Suprapubic skin (tissue), 4 donors: ENCODE measurements around the gene ERAP2.

Experiments
- POLR2A ChIP-seq, 2 donors: fragments of 450-650 bp; IDR thresholded peaks; one replicate each; pipeline ENCODE4 v1.6.1; 2017; ENCODE audit warnings: antibody characterized with exemption in 2 of 2, mild to moderate bottlenecking in 2 of 2, moderate library complexity in 2 of 2
- POLR2AphosphoS5 ChIP-seq, 3 donors: sonication (generic); formaldehyde crosslinking; IDR thresholded peaks; one replicate each; pipeline ENCODE4 v1.6.1; 2017; ENCODE audit warnings: antibody characterized with exemption in 3 of 3
- TF ChIP-seq, protein P1 (sequence below), 2 donors: fragments of 200-600 bp in 1 of 2; fragments of 450-650 bp in 1 of 2; sonication (generic) in 1 of 2; IDR thresholded peaks; one replicate each; pipeline ENCODE4 v1.5.1; 2016 to 2019; ENCODE audit warnings: antibody characterized with exemption in 2 of 2, mild to moderate bottlenecking in 1 of 2, moderate library complexity in 1 of 2

GRCh38 chr5:96835791-96836191, 40.5 kb upstream of the ERAP2 start:
- TF ChIP-seq, protein P1, sequence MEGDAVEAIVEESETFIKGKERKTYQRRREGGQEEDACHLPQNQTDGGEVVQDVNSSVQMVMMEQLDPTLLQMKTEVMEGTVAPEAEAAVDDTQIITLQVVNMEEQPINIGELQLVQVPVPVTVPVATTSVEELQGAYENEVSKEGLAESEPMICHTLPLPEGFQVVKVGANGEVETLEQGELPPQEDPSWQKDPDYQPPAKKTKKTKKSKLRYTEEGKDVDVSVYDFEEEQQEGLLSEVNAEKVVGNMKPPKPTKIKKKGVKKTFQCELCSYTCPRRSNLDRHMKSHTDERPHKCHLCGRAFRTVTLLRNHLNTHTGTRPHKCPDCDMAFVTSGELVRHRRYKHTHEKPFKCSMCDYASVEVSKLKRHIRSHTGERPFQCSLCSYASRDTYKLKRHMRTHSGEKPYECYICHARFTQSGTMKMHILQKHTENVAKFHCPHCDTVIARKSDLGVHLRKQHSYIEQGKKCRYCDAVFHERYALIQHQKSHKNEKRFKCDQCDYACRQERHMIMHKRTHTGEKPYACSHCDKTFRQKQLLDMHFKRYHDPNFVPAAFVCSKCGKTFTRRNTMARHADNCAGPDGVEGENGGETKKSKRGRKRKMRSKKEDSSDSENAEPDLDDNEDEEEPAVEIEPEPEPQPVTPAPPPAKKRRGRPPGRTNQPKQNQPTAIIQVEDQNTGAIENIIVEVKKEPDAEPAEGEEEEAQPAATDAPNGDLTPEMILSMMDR (IDR thresholded peaks at IDR 0.05) = no peak
- TF ChIP-seq POLR2AphosphoS5 (IDR thresholded peaks at IDR 0.05) = no peak
- no peak for TF ChIP-seq POLR2A (IDR thresholded peaks at IDR 0.05)
